ENCODE measurements around the gene CTBS.
A peak's percentile ranks its signal among the peaks of the same experiment; 100 is the strongest.
"Not testable (repeated sequence)": the region's sequence is repeated elsewhere in the genome, so short reads cannot be mapped to it uniquely, and the experiment has no call there.

The CTBS gene

DNA sequence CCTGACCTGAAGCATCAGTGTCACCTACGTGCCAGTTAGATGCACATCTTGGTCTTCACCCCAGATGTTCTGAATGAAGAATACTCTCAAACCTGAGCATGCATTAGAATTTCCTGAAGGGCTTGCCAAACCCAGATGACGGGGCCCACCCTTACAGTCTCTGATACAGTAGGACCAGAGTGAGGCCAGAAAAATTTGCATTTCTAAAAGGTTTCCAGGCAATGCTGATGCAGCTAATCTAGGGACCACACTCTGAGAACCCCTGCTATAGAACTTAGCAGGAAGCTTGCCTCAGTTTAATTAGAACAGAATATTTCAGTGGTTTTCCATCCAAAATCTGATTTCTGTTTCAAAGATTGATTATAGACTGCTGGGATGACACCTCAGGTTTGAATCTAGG, 9.9 kb upstream of the CTBS start:
- no peak for DNase-seq

DNA sequence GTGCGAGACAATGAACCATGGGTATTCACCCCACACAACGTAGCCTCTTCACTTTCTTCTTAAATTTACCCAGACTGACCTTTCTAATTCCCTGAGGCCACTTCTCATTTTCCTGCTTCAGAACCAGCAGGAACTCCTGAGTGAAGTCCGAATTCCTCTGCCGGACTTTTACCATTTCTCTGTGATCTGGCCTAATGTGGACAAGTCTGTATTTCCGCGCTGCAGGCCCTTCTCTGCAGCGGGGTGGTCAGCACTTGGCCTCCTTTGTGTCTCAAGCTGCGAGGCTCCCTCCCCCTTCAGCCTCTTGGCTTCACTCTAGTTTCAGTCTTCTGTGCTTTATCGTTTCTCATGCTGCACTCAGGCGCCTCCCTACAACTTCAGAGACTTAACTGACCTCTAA, 9.4 kb upstream of the CTBS start:
- DNase-seq = no peak

DNA sequence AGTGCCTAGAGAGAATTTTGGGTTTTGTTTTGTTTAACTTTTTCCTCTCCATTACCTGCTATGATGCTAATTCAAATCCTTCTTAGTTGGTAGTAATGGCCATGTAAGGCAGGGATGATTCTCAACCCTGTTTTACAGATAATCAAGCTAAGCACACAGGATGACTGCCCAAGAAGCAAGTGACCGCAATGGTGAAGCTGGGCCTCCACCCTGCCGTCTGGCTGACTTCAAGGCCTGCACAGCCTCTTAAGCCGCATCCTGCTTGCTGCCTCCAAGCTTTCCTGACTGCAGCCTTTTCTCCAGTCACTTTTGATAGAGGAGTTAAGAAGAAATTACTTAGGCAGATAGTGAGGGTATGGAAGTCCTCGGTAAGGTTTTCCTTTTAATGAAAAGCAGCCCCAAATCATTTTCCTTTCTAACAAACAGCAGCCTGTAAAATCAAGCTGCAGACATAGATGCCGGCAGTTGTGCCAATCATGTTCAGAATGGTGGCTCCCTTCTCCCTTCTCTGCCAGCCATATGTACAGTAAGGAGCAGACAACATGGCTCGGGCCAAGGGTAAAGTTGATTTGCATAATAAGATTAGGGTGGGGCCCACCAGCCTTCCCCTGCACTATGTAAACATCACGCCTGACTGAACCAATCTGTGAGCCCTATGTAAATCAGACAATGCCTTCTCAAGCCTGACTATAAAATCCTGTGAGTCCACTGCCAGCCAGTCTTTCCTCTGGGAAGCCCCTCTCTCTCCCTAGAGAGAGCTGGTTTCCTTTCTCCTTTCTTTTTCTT, 8.8 kb upstream of the CTBS start:
- DNase-seq = no peak

DNA sequence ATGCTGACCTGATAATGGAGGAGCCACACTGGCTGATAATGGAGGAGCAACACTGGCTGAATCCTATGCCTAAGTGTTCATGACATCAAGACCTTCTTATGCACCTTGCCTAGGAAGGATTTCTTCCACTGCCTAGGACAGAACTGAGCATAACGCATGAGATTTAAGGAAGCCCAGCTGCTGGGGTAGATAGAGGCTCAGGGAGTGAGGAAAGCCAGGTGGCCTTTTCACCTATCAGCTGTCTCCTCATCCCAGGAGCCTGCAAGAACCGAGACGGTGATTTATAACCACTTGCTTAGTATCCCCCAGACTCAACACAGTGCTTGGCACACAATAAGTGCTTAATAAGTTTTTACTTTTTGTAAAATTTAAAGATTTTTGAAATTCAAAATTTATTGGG, 7.4 kb upstream of the CTBS start:
- no peak for DNase-seq

DNA sequence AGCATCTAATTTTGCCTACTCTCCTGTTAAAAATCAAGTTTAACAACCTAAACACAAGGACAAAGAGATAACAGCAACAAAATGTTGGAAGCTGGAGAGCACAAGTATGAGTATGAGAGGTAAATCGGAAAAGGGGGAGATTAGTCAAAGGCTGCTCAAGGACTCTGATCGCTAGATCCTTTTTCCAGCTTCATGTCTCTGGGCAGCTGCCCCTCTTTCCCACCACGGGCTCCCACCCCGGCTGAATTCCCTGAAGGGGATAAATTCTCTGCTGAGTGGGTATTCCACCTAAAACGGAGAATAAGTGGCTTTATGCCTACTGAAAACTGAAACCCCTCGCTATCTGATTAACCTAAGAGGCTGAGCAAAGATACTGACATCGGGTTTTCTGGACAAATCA, 696 bp upstream of the CTBS start:
- no peak for DNase-seq

DNA sequence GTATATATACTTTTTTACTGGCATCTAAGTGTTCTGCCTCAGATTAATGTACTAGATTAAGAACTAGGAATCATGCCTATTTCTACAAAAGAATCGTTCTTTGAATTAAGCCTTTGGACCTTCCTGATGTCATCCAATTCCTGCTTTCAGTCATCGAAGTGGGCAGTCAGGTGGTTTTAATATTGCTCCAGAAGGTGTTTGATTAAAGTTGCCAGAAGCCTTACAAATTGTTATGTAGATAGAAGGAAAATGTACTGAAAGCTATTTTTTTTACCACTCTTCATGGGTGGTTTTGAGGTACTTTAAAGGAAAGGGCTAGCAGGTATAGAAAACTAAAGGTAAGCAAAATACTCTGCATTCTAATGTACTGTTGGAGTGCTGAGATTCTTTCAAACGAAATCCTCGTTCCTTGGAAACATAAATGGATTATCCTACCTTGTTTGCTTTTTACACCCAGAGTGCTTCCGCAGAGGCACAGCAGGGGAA, 716 bp downstream of the CTBS start:
- no peak for DNase-seq

DNA sequence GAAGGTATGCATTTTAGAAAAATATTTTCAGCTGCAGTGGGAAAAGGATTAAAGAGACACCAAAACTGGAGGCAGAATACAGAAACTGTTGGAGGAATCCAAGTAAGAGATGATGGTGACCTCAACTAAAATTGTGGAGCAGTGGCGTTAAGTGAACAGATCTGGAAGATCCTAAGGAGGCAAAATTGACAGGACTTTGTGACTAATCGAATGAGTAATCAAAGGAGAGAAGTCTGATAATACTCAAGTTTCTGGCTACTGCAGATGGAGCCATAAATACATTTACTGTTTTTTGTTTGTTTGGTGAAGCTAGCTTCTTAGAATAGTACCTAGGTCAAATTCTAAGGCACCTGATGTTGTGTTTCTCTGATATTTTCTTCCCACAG, 3.1 kb downstream of the CTBS start:
- DNase-seq = no peak

DNA sequence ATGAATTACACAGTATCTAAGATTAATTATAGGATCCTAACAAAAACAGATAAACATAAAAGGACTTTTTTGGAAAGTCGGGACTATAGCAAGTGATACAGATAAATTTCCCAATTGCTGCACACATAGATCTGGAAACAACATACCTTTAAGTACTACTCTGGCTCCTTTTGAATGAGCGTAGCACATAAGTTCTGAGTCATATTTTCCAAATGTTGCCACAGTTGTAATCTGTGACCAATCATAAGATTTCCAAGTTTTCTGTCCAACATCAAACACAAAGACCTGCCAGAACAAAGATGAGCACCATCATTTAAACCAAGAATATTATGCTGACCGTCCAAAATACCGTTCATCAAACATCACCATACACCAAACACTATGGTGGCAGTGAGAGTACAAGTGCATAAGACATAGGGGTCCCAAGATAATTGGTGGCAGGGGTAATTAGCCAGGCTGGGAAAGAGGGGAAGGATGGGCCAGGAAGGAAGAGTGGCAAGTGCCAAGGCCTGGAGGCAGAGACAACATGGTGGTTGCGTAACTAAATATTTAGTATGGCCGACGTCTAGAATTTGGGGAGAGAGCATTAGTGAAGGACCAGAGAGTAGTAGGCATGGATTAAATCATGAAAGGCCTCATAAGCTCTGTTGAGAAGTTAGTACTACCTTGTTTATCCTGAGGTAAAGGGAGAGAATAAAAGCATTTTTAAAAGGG, 3.6 kb downstream of the CTBS start:
- no peak for DNase-seq

DNA sequence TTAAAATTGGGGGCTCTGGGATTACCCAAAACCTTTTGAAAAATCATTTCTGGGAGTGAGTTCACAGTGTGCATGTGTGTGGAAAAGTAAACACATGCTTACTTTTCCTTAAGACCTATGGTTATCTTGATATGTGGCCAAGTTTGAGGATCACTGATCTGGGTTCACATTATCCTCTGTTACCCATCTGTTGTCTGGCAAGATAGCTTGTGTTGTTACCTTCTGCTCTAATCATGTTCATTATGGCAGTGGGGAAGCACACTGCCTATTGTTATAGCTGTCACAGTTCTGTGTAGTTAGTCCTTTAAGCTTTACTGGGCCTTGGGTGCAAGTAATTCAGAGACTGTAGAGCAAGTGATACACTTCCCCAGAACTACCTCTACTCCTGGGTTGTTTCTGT, 5.0 kb downstream of the CTBS start:
- no peak for DNase-seq

DNA sequence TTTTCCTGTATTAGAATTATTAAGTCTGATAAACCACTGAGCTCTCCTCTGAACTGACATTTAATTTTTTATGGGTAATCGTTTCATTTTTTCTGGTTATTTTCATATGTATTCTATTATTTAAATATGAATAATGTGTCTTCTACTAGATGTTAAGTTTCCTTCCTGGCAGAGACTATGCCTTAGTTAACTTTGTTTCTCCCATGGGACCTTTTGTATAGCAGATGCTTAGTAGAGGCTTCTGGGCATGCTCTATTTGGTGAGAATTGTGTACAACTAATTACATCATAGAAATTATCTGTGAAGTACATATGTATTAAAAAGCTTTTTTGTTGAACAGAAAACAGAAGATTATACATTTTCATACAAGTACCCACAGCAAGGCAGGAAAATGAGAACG, 23.4 kb downstream of the CTBS start:
- DNase-seq = no peak

DNA sequence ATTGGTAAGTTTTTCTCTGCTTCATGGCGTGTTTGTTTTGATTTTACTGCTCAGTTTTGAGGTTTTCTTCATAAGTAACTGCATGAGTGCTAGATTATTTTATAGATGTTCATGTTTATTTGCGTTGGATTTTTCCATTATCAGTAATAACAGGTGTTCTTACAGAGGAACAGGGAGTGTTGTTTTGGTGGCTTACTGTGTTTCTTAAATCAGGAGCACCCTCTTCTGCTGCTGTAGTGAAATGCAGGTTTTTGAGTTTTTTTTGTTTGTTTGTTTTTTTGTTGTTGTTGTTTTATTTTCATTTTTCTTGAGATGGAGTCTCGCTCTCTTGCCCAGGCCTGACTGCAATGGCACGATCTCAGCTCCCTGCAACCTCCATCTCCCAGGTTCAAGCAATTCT, 32.6 kb downstream of the CTBS start:
- DNase-seq = no peak

DNA sequence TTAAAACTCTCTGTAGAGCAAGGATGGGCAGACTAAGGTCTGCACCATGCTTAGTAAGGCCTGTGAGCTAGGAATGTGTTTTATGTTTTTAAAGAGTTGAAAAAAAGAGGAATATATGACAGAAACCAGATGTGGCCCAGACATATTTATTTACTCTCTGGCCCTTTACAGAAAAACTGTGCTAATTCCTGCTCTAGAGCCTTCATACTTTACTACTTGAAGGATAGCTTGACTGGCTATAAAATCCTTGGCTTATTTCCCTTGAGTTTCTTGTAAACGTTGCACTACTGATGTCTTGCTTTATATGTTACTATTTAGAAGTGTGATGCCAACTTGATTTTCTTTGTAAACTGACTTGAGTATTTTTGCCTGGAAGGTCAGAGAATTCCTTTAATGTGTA, 33.5 kb downstream of the CTBS start:
- DNase-seq = no peak

DNA sequence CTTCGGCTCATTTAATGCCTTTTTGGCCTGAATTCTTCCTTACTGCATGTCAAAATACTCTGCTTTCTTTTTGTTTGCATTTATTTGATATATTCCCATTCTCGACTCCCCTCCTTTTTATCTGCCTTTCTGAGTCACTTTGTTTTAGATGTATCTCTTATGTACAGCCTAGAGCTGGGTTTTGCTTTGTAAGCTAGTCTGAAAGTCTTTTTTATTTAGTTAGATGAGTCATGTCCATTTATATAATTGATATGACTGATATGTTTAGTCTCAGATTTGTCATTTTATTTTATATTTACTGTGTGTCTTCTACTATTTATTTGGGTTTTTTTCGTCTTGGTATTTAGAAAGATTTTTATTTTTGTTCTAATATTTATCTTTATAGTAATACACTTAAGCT, 34.3 kb downstream of the CTBS start:
- no peak for DNase-seq

DNA sequence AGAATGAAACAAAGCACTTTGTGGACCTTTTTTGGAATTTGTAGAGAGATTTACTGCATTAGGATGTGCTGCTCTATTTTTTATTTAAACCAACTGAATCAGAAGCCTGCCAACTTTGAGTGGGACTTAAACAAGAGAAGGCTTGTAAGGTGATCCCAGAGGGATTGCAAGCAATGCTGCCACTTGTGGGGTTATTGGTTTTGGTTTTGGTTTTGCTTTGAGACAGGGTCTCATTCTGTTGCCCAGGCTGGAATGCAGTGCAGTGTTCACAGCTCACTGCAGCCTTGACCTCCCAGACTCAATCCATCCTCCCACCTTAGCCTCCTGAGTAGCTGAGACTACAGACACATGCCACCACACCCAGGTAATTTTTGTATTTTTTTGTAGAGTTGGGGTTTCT, 35.6 kb downstream of the CTBS start:
- DNase-seq = no peak

DNA sequence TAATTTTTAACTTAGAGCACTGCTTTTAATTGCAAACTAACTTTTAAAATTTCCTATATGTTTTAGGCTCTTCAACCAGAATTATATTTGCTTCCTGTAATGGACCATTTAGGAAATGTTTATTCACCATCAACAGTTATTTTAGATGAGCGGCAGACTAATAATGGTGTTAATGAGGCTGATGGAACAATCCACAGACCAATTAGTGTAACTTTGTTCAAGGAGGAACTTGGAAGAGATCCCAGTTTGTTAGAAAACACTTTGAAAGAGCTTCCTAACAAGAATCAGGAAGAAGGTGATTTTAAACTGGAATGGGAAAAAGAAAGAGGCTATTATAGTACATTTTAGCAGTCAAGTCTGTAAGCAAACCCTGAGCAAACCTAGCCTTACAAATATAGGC, 48.5 kb downstream of the CTBS start:
- no peak for DNase-seq

DNA sequence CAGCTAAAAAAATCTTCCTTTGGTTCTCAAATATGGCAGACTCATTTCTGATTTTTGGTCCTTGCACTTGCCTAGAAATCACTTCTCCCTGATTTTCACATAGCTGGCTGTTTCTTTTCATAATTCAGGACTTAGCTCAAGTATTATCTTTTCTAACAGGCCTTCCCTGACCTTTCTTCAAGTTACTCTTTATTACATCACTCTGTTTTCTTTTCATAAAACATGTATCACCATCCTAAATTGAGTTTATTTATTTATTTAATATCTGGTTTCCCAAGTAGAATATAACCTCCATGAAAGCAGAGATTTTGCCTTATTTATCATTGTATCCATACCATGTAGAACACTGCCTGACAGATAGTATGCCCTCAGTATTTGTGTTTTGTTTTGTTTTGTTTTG, 49.6 kb downstream of the CTBS start:
- no peak for DNase-seq

DNA sequence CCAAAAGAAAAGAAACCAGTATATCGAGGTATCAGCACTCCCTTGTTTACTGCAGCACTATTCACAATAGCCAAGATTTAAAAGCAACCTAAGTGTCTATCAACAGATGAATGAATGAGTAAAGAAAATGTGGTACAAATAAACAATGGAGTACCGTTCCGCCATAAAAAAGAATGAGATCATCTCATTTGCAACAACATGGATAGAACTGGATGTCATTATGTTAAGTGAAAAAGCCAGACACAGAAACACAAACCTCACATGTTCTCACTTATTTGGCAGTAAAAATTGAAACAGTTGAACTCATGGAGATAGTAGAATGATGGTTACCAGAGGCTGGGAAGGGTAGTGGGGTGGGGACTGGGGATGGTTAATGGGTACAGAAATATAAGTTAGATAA, 63.6 kb downstream of the CTBS start:
- DNase-seq = no peak

DNA sequence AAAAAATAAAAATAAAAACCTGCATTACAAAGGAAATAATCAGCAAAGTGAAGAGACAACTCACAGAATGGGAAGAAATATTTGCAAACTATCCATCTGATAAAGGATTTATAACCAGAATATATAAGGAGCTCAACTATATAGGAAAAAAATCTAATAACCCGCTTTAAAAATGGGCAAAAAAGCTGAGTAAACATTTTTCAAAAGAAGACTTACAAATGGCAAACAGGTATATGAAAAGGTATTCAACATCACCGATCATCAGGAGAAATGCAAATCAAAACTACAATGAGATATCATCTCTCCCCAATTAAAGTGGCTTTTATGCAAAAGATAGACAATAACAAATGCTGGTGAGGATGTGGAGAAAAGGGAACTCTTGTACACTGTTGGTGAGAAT, 64.1 kb downstream of the CTBS start:
- DNase-seq = no peak

DNA sequence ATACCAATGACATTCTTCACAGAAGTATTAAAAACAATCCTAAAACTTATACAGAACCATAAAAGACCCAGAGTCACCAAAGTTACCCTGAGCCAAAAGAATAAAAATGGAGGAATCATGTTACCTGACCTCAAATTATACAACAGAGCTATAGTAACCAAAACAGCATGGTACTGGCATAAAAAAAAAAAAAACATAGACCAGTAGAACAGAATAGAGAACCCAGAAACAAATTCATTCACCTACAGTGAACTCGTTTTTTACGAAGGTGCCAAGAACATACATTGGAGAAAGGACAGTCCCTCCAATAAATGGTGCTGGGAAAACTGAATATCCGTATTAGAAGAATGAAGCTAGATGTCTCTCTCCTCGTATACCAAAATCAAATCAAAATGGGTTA, 65.2 kb downstream of the CTBS start:
- no peak for DNase-seq

DNA sequence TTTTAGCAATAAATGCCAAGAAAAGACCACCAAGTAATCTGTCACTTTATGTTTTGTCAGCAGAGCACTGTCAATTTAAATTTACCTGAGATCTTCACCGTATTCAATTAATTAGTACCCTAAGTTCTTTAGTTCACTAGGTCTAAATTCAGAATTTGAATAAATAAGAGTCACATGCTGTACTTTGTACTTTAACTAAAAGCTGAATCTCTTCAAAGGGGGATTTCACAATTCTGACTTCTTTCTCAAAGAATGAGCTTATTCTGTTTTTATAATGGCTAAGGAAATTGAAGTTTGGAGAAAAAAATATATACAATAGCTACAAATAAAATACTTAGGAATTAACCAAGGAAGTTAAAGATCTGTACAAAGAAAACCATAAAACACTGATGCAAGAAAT, 65.7 kb downstream of the CTBS start:
- DNase-seq = no peak

DNA sequence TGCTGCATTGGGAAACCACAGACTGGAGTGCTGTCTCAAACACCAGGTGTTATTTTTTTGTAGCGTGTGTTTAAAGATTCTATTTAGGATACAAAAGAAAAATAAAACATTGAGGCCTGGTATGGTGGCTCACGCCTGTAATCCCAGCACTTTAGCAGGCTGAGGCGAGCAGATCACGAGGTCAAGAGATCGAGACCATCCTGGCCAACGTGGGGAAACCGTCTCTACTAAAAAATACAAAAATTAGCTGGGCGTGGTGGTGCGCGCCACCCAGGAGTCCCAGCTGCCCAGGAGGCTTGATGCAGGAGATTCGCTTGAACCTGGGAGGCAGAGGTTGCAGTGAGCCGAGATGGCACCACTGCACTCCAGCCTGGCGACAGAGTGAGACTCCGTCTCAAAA, 66.4 kb downstream of the CTBS start:
- DNase-seq = not testable (repeated sequence)

DNA sequence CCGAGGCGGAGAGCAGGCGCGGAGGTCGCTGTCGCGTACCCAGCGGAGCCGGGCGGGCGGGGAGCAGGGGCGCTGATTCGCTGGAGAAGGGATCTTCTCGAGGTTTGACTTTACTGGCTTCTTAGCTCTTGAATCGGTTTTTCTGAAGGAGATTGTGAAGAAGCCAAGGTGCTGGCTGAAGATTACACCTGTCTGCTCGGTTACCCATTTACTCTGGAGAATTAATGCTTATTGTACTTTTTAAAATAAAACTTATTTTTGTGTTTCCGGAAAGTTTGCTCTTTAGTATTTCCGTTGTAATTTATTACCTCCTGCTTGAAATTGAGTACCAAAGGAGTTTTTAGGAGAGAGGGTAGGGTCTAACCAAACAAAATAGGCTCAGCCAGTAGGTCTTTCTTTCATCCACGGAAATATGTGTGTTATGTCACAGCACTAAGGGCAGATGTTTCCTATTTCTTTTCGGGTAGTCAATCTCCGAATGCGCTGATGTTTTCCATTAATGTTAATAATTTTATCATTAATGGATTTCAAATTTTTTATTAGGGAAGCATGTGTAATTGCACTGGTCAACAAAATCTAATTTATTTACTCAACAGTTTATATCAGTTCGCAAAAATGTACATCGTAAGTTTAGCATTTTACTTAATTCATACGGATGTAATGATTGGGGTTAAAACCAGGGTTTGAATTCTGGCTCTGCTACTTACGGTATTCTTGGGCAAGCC, 67.3 kb downstream of the CTBS start:
- no peak for DNase-seq

DNA sequence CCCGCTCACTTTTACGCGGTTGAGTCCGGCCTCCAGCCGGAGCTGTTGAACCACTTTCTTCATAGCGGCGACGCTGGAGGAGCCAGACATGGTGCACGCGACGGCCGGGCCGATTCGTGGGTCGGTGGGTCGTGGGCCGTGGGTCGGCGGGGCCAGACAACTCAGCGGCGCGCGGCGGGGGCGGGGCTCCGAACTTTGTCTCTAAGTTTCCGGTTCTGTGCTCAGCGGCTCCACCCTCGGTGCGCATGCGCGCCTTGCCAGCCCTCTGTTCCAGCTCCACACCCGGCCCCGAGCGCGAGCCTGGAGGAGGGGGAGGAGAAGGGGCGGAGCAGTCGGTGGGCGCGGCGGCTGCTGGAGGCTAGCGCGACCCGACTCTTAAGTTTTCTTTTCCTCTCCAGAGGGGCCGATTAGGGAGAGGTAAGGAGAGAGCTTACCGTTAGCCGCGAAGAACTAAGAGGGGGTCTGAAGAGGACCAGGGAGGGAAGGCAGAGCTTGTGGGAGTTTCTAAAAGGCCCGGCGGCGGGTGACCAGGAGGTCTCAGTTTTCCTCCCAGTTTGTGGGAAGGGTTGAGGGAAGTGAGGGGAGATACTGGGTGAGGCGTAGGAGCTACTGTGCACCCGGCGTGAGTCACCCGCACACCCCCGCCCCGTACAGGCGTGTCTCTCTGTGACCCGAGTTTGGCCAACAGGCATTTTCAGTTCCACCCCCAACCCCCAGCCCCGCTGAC, 68.1 kb downstream of the CTBS start, which contains the start of the genes GNG5 and SPATA1:
Gene GNG5 (minus strand): TSS at position 580 of the 727 bp plus-strand sequence. CDS start 490 bp downstream, at position 90.
Gene SPATA1 (plus strand): TSS at position 385 of the 727 bp plus-strand sequence. CDS start 9,974 bp downstream, outside the sequence.
- peak; percentile 95 for DNase-seq
